ENCODE results near the gene BLNK. TPM values are rescaled to one million over a fixed set of nuclear protein-coding genes. Genes with fewer than 3 reads are reported as not detected.
"Not testable (repeated sequence)": the region's sequence is repeated elsewhere in the genome, so short reads cannot be mapped to it uniquely, and the experiment has no call there.

BLNK gene
- total and polyA plus RNA-seq, 7 experiments from 2014 or later: 0.17 to 6.5 (median 0.55) TPM; not detected in 1

DNA sequence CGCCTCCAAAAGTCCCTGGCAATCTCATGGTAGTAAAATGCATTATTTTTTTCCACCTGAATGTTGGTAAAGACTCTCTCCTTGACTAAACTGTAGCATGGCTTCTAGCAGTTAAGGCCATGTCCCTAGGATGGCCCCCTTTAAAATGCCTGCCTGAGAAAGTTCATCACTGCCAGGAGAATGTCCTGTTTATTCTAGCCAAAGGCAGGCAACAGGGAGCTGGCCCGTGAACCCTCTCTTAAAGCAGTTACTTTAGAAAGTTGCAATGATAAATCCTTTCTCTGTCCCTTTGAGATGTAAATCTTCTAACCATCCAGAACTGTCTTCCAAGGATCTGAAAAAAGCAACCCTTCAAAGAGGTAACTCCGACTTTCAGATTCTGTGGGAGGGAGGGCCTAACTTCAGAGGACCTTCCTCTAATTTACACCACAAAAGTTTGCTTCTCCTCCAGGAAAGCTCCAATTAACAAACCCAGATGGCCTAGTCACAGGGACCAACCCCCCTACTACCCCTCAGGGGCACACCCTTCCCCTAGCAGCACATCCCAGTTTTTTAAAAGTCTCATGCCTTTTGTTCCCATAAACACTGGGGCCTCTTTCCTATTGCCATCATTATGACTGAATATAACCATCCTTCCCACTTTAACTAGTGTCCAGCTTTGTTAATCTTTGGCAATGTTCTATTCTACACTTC is 38.4 kb upstream of the BLNK start:
- peaks cover 0 to 3% (median 0%) of the 10 kb centered on the region in 5 donors for H3K36me3 Mint-ChIP-seq
- Histone ChIP-seq H3K4me3 (ENCODE audit: low read length) (no peak overlapping the region), H3K36me3 (ENCODE audit: control insufficient read depth in 2 of 3, insufficient read depth in 3 of 3, low read length in 3 of 3) (no peaks in the 10 kb centered on the region), H3K27ac (ENCODE audit: low read depth, low read length) (no peak overlapping the region), H3K9me3 (ENCODE audit: control insufficient read depth in 2 of 3, low read length in 3 of 3) (no peaks in the 10 kb centered on the region), H3K4me1 (ENCODE audit: control insufficient read depth in 2 of 2, insufficient read depth in 2 of 2, low read length in 2 of 2) (peaks cover 0 to 11% of the 10 kb centered on the region in 2 donors), H3K27me3 (ENCODE audit: control insufficient read depth in 2 of 2, insufficient read depth in 2 of 2, low read length in 2 of 2) (no peaks in the 10 kb centered on the region)
- peaks cover 0 to 16% (median 3%) of the 10 kb centered on the region in 5 donors for H3K27me3 Mint-ChIP-seq
- peak overlapping the region in 1 of 9 donors; percentile 37 for H3K27ac Mint-ChIP-seq
- no peak overlapping the region for H3K4me3 Mint-ChIP-seq
- POLR2A ChIA-PET: no interaction called here
- CTCF ChIA-PET: no interaction called here
- DNase-seq (no peak), ATAC-seq (no peak)
- H3K9me3 Mint-ChIP-seq: no peaks in the 10 kb centered on the region
- intact Hi-C loops (cut with micrococcal nuclease): no loop called here
- peaks cover 0 to 42% (median 33%) of the 10 kb centered on the region in 7 donors for H3K4me1 Mint-ChIP-seq

DNA sequence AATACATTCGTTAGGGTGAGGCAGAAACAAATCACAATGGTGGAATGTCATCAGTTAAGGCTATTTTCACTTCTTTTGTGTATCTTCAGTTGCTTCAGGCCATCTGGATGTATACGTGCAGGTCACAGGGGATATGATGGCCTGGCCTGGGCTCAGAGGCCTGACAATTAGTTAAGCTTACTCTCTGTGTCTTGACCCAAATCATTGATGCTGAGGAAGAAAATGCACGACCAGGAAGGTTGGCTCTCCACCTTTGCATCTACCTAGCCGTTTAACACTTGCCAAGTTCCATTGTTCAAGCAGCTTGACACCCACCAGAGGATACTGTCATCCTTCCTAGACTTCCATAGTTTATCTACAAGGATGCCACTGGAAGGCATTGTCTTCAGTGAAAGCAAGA is 37.5 kb upstream of the BLNK start:
- intact Hi-C loops (cut with micrococcal nuclease); DNase-seq; H3K4me3 ChIP-seq (ENCODE audit: low read length); H3K27ac ChIP-seq (ENCODE audit: low read depth, low read length); H3K9me3 Mint-ChIP-seq; H3K36me3 Mint-ChIP-seq; H3K36me3 ChIP-seq (ENCODE audit: control insufficient read depth in 2 of 3, insufficient read depth in 3 of 3, low read length in 3 of 3); POLR2A ChIA-PET; ATAC-seq; H3K4me3 Mint-ChIP-seq; H3K27me3 ChIP-seq (ENCODE audit: control insufficient read depth in 2 of 2, insufficient read depth in 2 of 2, low read length in 2 of 2); H3K9me3 ChIP-seq (ENCODE audit: control insufficient read depth in 2 of 3, low read length in 3 of 3): not testable (repeated sequence)
- peaks cover 0 to 21% (median under 1%) of the 10 kb centered on the region in 5 donors for H3K27me3 Mint-ChIP-seq
- CTCF ChIA-PET: interaction anchor here (0.5 to 1.4 kb wide), 2 partner anchors 8 to 18 kb away, joined by 3 to 4 read pairs; no protein-coding TSS in a partner anchor
- H3K27ac Mint-ChIP-seq: peak overlapping the region in 1 of 9 donors; percentile 42
- H3K4me1 ChIP-seq (ENCODE audit: control insufficient read depth in 2 of 2, insufficient read depth in 2 of 2, low read length in 2 of 2): peaks cover 0 to 11% of the 10 kb centered on the region in 2 donors
- H3K4me1 Mint-ChIP-seq: peaks cover 0 to 51% (median 42%) of the 10 kb centered on the region in 7 donors

DNA sequence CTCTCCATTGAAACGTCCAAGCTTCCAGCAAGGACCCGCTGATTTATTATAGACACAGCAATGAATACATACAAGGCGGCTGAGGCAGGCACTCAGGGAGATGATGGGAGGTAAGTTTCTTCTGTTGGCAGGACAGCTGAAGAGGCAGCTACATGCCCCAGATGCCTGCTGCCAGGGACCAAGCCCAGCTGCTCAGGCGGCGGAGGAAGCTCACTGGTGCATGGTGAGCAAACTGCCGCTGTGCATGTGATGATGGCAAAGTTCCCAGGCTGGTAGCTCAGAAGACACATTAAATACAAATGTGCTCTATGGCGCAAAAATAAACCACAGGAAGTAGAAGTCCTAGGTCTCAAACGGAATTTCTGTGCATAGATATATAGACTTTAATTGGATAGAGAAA is 35.1 kb upstream of the BLNK start:
- POLR2A ChIA-PET: interaction anchor here (0.5 to 1.0 kb wide), 3 partner anchors 11 to 25 kb away, joined by 3 to 4 read pairs (median 3); no protein-coding TSS in a partner anchor

DNA sequence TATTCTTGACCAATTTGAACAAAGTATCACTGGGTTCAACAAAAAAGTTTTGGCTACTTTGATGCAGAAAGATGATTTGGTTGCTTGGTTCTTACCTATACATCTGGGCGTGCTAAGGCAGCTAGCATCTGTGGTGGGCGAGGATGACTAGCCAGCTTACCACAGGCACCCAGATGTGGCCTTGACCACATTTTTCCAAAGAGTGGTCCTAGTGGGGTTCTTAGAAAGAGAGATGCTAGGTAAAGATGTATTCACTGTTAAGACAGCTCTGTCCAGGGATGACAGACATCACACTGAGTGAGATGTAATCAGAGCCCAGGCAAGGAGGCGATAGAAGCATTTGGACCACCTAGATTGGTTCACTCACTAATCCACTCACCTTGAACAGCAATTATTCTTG is 33.6 kb upstream of the BLNK start:
- H3K9me3 ChIP-seq (ENCODE audit: control insufficient read depth in 2 of 3, low read length in 3 of 3): no peaks in the 10 kb centered on the region
- Mint-ChIP-seq H3K9me3 (peaks cover 0 to 6% (median 0%) of the 10 kb centered on the region in 11 donors), H3K36me3 (peaks cover 0 to 7% (median 0%) of the 10 kb centered on the region in 5 donors), H3K27me3 (peaks cover 0 to 24% (median 3%) of the 10 kb centered on the region in 5 donors), H3K4me3 (peak overlapping the region in 5 of 10 donors; percentile 5 to 80 (median 34)), H3K4me1 (peaks cover 0 to 80% (median 73%) of the 10 kb centered on the region in 7 donors), H3K27ac (peak overlapping the region in 4 of 9 donors; percentile 20 to 77 (median 34))
- H3K27me3 ChIP-seq (ENCODE audit: control insufficient read depth in 2 of 2, insufficient read depth in 2 of 2, low read length in 2 of 2): no peaks in the 10 kb centered on the region
- H3K36me3 ChIP-seq (ENCODE audit: control insufficient read depth in 2 of 3, insufficient read depth in 3 of 3, low read length in 3 of 3): no peaks in the 10 kb centered on the region
- intact Hi-C loops (cut with micrococcal nuclease): no loop called here
- DNase-seq (no peak), ATAC-seq (no peak)
- H3K4me3 ChIP-seq (ENCODE audit: low read length): no peak overlapping the region
- CTCF ChIA-PET: no interaction called here
- POLR2A ChIA-PET: interaction anchor here (1.0 to 1.6 kb wide), 3 partner anchors 11 to 215 kb away, joined by 3 read pairs; no protein-coding TSS in a partner anchor
- peaks cover 0 to 30% of the 10 kb centered on the region in 2 donors for H3K4me1 ChIP-seq (ENCODE audit: control insufficient read depth in 2 of 2, insufficient read depth in 2 of 2, low read length in 2 of 2)
- no peak overlapping the region for H3K27ac ChIP-seq (ENCODE audit: low read depth, low read length)

More for the DNA sequence above, 35.1 kb upstream of the BLNK start:
- no peaks in the 10 kb centered on the region for H3K9me3 ChIP-seq (ENCODE audit: control insufficient read depth in 2 of 3, low read length in 3 of 3)
- ATAC-seq (peak; percentile 67), DNase-seq (peak in 6 of 9 donors; percentile 15 to 47 (median 42))
- H3K27ac ChIP-seq (ENCODE audit: low read depth, low read length): no peak overlapping the region
- peaks cover 0 to 16% of the 10 kb centered on the region in 2 donors for H3K4me1 ChIP-seq (ENCODE audit: control insufficient read depth in 2 of 2, insufficient read depth in 2 of 2, low read length in 2 of 2)
- CTCF ChIA-PET: interaction anchor here (0.6 to 1.2 kb wide), 4 partner anchors 13 to 78 kb away, joined by 3 to 5 read pairs (median 4); no protein-coding TSS in a partner anchor
- no peak overlapping the region for H3K4me3 ChIP-seq (ENCODE audit: low read length)
- Mint-ChIP-seq H3K4me3 (peak overlapping the region in 9 of 10 donors; percentile 55 to 82 (median 80)), H3K36me3 (peaks cover 0 to 7% (median 0%) of the 10 kb centered on the region in 5 donors), H3K27me3 (peaks cover 0 to 25% (median 3%) of the 10 kb centered on the region in 5 donors), H3K9me3 (no peaks in the 10 kb centered on the region), H3K4me1 (peaks cover 0 to 70% (median 58%) of the 10 kb centered on the region in 7 donors), H3K27ac (peak overlapping the region in 7 of 9 donors; percentile 21 to 77 (median 50))
- H3K36me3 ChIP-seq (ENCODE audit: control insufficient read depth in 2 of 3, insufficient read depth in 3 of 3, low read length in 3 of 3): no peaks in the 10 kb centered on the region
- intact Hi-C loops (cut with micrococcal nuclease): no loop called here
- H3K27me3 ChIP-seq (ENCODE audit: control insufficient read depth in 2 of 2, insufficient read depth in 2 of 2, low read length in 2 of 2): no peaks in the 10 kb centered on the region

DNA sequence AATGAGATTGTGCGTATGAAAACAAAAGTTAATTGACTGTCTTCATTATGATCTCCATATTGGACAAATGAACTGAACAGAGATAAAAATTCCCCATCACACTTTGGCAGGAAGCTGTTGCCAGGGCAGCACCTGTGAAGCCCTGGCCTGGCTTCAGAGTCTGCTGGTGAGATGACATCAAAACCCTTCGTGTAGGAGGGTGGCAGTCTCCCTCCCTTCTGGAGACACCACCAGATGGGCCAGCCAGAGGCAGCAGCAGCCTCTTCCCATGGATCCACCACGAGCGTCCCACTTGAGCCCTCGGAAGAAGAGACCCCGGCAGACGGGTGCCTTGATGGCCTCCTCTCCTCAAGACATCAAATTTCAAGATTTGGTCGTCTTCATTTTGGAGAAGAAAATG is 32.9 kb upstream of the BLNK start, which contains the start of gene DNTT:
TSS of gene DNTT (plus strand) at position 205 of the 400 bp plus-strand sequence. CDS start at position 269, 64 bp downstream.
- DNase-seq (no peak), ATAC-seq (no peak)
- Mint-ChIP-seq H3K4me1 (peaks cover 7 to 87% (median 80%) of the 10 kb centered on the region in 7 donors), H3K27ac (peak within 1 kb of the TSS in 7 of 9 donors; percentile 20 to 77 (median 47)), H3K4me3 (peak within 1 kb of the TSS in 7 of 10 donors; percentile 5 to 80 (median 43)), H3K27me3 (peaks cover 0 to 21% (median 3%) of the 10 kb centered on the region in 5 donors), H3K36me3 (peaks cover 0 to 7% (median 0%) of the 10 kb centered on the region in 5 donors), H3K9me3 (peaks cover 0 to 10% (median 0%) of the 10 kb centered on the region in 11 donors)
- no peak within 1 kb of the TSS for H3K4me3 ChIP-seq (ENCODE audit: low read length)
- H3K36me3 ChIP-seq (ENCODE audit: control insufficient read depth in 2 of 3, insufficient read depth in 3 of 3, low read length in 3 of 3): no peaks in the 10 kb centered on the region
- POLR2A ChIA-PET: interaction anchor here (1.0 to 1.6 kb wide), 3 partner anchors 11 to 214 kb away, joined by 3 read pairs; no protein-coding TSS in a partner anchor
- H3K4me1 ChIP-seq (ENCODE audit: control insufficient read depth in 2 of 2, insufficient read depth in 2 of 2, low read length in 2 of 2): peaks cover 0 to 37% of the 10 kb centered on the region in 2 donors
- H3K9me3 ChIP-seq (ENCODE audit: control insufficient read depth in 2 of 3, low read length in 3 of 3): no peaks in the 10 kb centered on the region
- intact Hi-C loops (cut with micrococcal nuclease): no loop called here
- no peaks in the 10 kb centered on the region for H3K27me3 ChIP-seq (ENCODE audit: control insufficient read depth in 2 of 2, insufficient read depth in 2 of 2, low read length in 2 of 2)
- CTCF ChIA-PET: no interaction called here
- no peak within 1 kb of the TSS for H3K27ac ChIP-seq (ENCODE audit: low read depth, low read length)

DNA sequence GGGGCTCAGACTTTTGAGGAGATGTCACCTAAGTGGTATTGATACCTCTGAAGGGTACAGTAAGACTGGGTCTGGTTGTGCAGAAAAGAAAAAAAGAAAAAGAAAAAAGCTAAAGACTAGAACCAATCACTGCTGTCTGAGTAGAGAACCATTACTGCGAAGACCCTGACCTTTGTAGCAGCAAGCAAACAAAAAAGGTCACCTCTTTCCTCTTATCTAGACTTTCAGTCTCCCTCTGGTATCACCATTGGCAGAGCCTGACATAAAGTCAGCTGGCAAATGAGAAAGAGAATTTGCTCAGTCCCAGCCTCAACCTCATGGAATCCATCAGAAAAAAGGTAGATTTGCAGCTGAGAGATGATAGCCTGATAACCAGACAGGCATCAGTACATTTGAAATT is 30.2 kb upstream of the BLNK start:
- POLR2A ChIA-PET: interaction anchor here (0.9 kb wide), 1 partner anchor 15 kb away, joined by 3 read pairs; no protein-coding TSS in a partner anchor
- Mint-ChIP-seq H3K27ac (peak overlapping the region in 7 of 9 donors; percentile 84 to 99 (median 96)), H3K27me3 (peaks cover 0 to 18% (median 3%) of the 10 kb centered on the region in 5 donors), H3K4me3 (peak overlapping the region in 2 of 10 donors; percentile 41 to 80), H3K9me3 (peaks cover 0 to 10% (median 0%) of the 10 kb centered on the region in 11 donors), H3K36me3 (peaks cover 0 to 7% (median 0%) of the 10 kb centered on the region in 5 donors), H3K4me1 (peaks cover 10 to 100% (median 91%) of the 10 kb centered on the region in 7 donors)
- H3K27me3 ChIP-seq (ENCODE audit: control insufficient read depth in 2 of 2, insufficient read depth in 2 of 2, low read length in 2 of 2): no peaks in the 10 kb centered on the region
- no peak for ATAC-seq
- H3K9me3 ChIP-seq (ENCODE audit: control insufficient read depth in 2 of 3, low read length in 3 of 3): no peaks in the 10 kb centered on the region
- no peak overlapping the region for H3K27ac ChIP-seq (ENCODE audit: low read depth, low read length)
- peaks cover 0 to 50% of the 10 kb centered on the region in 2 donors for H3K4me1 ChIP-seq (ENCODE audit: control insufficient read depth in 2 of 2, insufficient read depth in 2 of 2, low read length in 2 of 2)
- no peak for DNase-seq
- CTCF ChIA-PET: interaction anchor here (0.6 to 1.9 kb wide), 5 partner anchors 8 to 284 kb away, joined by 3 to 9 read pairs (median 3); no protein-coding TSS in a partner anchor
- no peaks in the 10 kb centered on the region for H3K36me3 ChIP-seq (ENCODE audit: control insufficient read depth in 2 of 3, insufficient read depth in 3 of 3, low read length in 3 of 3)
- H3K4me3 ChIP-seq (ENCODE audit: low read length): no peak overlapping the region
- intact Hi-C loops (cut with micrococcal nuclease): no loop called here
